ENCODE results near the gene AJAP1.

DNA sequence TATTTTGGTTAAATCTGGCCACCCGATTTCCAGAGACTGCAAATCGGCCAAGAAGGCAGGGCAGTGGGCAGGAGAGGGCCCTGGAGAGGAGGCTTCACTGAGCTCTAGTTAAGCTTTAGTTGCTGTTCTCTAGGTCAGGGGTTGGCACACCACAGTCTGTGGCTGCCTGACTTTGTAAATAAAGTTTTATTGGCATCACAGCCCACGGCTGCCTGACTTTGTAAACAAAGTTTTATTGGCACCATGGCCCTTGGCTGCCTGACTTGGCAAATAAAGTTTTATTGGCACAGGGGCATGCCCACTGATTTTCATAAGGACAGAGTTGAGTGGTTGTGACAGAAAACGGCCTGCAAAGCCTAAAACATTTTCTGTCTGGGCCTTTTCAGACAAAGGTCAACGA, 19.7 kb downstream of the AJAP1 start:
- TF ChIP-seq, protein P1, sequence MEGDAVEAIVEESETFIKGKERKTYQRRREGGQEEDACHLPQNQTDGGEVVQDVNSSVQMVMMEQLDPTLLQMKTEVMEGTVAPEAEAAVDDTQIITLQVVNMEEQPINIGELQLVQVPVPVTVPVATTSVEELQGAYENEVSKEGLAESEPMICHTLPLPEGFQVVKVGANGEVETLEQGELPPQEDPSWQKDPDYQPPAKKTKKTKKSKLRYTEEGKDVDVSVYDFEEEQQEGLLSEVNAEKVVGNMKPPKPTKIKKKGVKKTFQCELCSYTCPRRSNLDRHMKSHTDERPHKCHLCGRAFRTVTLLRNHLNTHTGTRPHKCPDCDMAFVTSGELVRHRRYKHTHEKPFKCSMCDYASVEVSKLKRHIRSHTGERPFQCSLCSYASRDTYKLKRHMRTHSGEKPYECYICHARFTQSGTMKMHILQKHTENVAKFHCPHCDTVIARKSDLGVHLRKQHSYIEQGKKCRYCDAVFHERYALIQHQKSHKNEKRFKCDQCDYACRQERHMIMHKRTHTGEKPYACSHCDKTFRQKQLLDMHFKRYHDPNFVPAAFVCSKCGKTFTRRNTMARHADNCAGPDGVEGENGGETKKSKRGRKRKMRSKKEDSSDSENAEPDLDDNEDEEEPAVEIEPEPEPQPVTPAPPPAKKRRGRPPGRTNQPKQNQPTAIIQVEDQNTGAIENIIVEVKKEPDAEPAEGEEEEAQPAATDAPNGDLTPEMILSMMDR (IDR thresholded peaks at IDR 0.05) = no peak
- TF ChIP-seq POLR2A (IDR thresholded peaks at IDR 0.05) = no peak

Data from esophagus squamous epithelium (tissue), 4 donors.